IMR-90 (cell line): ENCODE results near the gene RPP30.

Experiments
- BHLHE40 ChIP-seq: fragments of 150-350 bp; IDR thresholded peaks from 2 replicates; pipeline ENCODE4 v1.6.1; 2016; ENCODE audit warnings: mild to moderate bottlenecking, low read depth, low read length
- CEBPB ChIP-seq: IDR thresholded peaks from 2 replicates; pipeline ENCODE4 v1.6.1; 2012; ENCODE audit warnings: low read depth, low read length, improper control_type of control experiment
- FOS ChIP-seq: fragments of 150-350 bp; IDR thresholded peaks from 2 replicates; pipeline ENCODE4 v1.6.1; 2016; ENCODE audit warnings: low read depth, low read length
- MAZ ChIP-seq: IDR thresholded peaks from 2 replicates; pipeline ENCODE4 v1.6.1; 2012; ENCODE audit warnings: low read depth, mild to moderate bottlenecking, low read length, improper control_type of control experiment, moderate library complexity, borderline replicate concordance
- MXI1 ChIP-seq: IDR thresholded peaks from 2 replicates; pipeline ENCODE4 v1.6.1; 2012; ENCODE audit warnings: low read depth, mild to moderate bottlenecking, low read length, moderate library complexity, borderline replicate concordance
- NFE2L2 ChIP-seq: fragments of 150-350 bp; IDR thresholded peaks from 2 replicates; pipeline ENCODE4 v1.6.1; 2016; ENCODE audit warnings: low read depth, mild to moderate bottlenecking, low read length
- POLR2A ChIP-seq: IDR thresholded peaks from 2 replicates; pipeline ENCODE4 v1.6.1; 2012; ENCODE audit warnings: mild to moderate bottlenecking, low read depth, low read length
- RAD21 ChIP-seq: IDR thresholded peaks from 2 replicates; pipeline ENCODE4 v1.6.1; 2012; ENCODE audit warnings: low read length, improper control_type of control experiment
- RCOR1 ChIP-seq: IDR thresholded peaks from 2 replicates; pipeline ENCODE4 v1.6.1; 2012; ENCODE audit warnings: mild to moderate bottlenecking, low read length, improper control_type of control experiment; ENCODE audit not compliant: insufficient replicate concordance
- SMC3 ChIP-seq: fragments of 150-350 bp; IDR thresholded peaks from 2 replicates; pipeline ENCODE4 v1.6.1; 2016; ENCODE audit warnings: low read depth, mild to moderate bottlenecking, antibody characterized with exemption, low read length, moderate library complexity
- TF ChIP-seq, protein P1 (sequence below): conservative IDR thresholded peaks from 2 replicates; pipeline ENCODE4 v1.5.1; 2012; ENCODE audit warnings: mild to moderate bottlenecking, low read depth, low read length, improper control_type of control experiment

DNA sequence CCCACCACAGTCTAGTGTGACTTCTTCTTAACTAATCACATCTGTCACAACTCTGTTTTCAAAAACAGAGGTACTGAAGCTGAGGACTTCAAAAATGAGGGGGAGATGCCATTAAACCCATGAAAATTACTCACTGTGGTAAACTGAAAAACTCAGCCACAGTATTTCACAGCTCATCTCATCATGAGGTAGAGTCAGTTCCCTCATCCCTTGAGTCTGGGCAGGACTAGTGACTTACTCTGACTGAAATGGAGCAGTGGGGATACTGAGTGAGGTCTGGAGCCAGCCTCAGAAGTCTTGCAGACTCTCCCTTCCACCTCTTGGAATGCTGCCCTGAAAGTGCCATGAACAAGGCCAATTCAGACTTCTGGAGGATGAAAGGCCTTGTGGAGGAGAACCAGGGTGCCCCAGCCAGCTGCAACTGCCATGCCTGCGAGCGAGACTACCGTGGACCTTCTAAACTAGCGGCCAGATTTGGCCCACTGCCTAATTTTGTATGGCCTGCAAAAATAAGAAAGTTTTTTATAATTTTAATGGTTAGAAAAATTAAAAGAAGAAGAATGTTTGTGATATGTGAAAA, 73.8 kb downstream of the RPP30 start:
- TF ChIP-seq, protein P1, sequence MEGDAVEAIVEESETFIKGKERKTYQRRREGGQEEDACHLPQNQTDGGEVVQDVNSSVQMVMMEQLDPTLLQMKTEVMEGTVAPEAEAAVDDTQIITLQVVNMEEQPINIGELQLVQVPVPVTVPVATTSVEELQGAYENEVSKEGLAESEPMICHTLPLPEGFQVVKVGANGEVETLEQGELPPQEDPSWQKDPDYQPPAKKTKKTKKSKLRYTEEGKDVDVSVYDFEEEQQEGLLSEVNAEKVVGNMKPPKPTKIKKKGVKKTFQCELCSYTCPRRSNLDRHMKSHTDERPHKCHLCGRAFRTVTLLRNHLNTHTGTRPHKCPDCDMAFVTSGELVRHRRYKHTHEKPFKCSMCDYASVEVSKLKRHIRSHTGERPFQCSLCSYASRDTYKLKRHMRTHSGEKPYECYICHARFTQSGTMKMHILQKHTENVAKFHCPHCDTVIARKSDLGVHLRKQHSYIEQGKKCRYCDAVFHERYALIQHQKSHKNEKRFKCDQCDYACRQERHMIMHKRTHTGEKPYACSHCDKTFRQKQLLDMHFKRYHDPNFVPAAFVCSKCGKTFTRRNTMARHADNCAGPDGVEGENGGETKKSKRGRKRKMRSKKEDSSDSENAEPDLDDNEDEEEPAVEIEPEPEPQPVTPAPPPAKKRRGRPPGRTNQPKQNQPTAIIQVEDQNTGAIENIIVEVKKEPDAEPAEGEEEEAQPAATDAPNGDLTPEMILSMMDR: no peak
- no peak for TF ChIP-seq POLR2A
- no peak for TF ChIP-seq SMC3
- TF ChIP-seq CEBPB: no peak
- TF ChIP-seq NFE2L2: no peak
- no peak for TF ChIP-seq MAZ
- no peak for TF ChIP-seq FOS
- no peak for TF ChIP-seq MXI1
- no peak for TF ChIP-seq RCOR1
- no peak for TF ChIP-seq BHLHE40
- no peak for TF ChIP-seq RAD21
